GM21717 (cell line): ENCODE data around the gene NCAPH2.

Source experiments
- ATAC-seq: cut with Tn5 transposase; IDR thresholded peaks from one replicate; pipeline ENCODE4 v1.9.1; 2021; ENCODE audit warnings: mild to moderate bottlenecking, moderate library complexity; ENCODE audit not compliant: unreplicated experiment

The NCAPH2 gene

GRCh38 chr22:50507991-50508884, at the start of gene NCAPH2:
TSS of gene NCAPH2 (plus strand) at chr22:50508224. CDS start at chr22:50508338, 114 bp downstream.
- ATAC-seq: peak; percentile 52

GRCh38 chr22:50459016-50459415, 49.0 kb upstream of the NCAPH2 start:
- ATAC-seq: no peak

- ATAC-seq: no peak
Measured at GRCh38 chr22:50459496-50460140, 48.4 kb upstream of the NCAPH2 start.

GRCh38 chr22:50460938-50461337, 47.1 kb upstream of the NCAPH2 start:
- ATAC-seq: no peak

- no peak for ATAC-seq
Measured at GRCh38 chr22:50461536-50461935, 46.5 kb upstream of the NCAPH2 start.

GRCh38 chr22:50461979-50462540, 46.0 kb upstream of the NCAPH2 start:
- ATAC-seq: no peak

GRCh38 chr22:50463188-50463900, 44.7 kb upstream of the NCAPH2 start:
- no peak for ATAC-seq

- ATAC-seq: no peak
Measured at GRCh38 chr22:50464451-50464850, 43.6 kb upstream of the NCAPH2 start.

- no peak for ATAC-seq
Measured at GRCh38 chr22:50465066-50465930, 42.7 kb upstream of the NCAPH2 start.

GRCh38 chr22:50467341-50467740, 40.7 kb upstream of the NCAPH2 start:
- no peak for ATAC-seq

GRCh38 chr22:50467773-50468440, 40.1 kb upstream of the NCAPH2 start:
- no peak for ATAC-seq

- no peak for ATAC-seq
Measured at GRCh38 chr22:50468626-50469025, 39.4 kb upstream of the NCAPH2 start.

- ATAC-seq: peak; percentile 39
Measured at GRCh38 chr22:50469377-50470305, 38.4 kb upstream of the NCAPH2 start.

GRCh38 chr22:50470491-50470890, 37.5 kb upstream of the NCAPH2 start:
- ATAC-seq: no peak

- no peak for ATAC-seq
Measured at GRCh38 chr22:50471197-50471847, 36.7 kb upstream of the NCAPH2 start.

GRCh38 chr22:50471962-50472361, 36.1 kb upstream of the NCAPH2 start:
- no peak for ATAC-seq

- ATAC-seq: no peak
Measured at GRCh38 chr22:50473088-50473487, 34.9 kb upstream of the NCAPH2 start.
